Cardiac muscle cell (in vitro differentiated cells and primary cell): ENCODE data around the gene ZFPL1. TPM values are rescaled to one million over a fixed set of nuclear protein-coding genes. Genes with fewer than 3 reads are reported as not detected.
"Not testable (repeated sequence)": the region's sequence is repeated elsewhere in the genome, so short reads cannot be mapped to it uniquely, and the experiment has no call there.

Experiments used
- DNase-seq, 2 donors: peaks; one replicate each; pipeline versions ENCODE4 v3.0.0 to v3.0.0-alpha.2; 2010 to 2017; ENCODE audit warnings: low read depth in 1 of 2, low spot score in 1 of 2
- H3K27ac ChIP-seq: fragments of 200-600 bp; sonication (generic); 2 replicates; pipeline ENCODE4 v1.5.1; 2016
- H3K27me3 ChIP-seq: fragments of 200-600 bp; sonication (generic); 2 replicates; pipeline ENCODE4 v1.6.0; 2016; ENCODE audit warnings: control low read depth
- H3K36me3 ChIP-seq: fragments of 200-600 bp; sonication (generic); 2 replicates; pipeline ENCODE4 v1.5.1; 2016; ENCODE audit warnings: control low read depth
- H3K4me1 ChIP-seq: fragments of 200-600 bp; sonication (generic); 2 replicates; pipeline ENCODE4 v1.8.1; 2017; ENCODE audit warnings: low read depth, mild to moderate bottlenecking, mixed run types
- H3K4me3 ChIP-seq: fragments of 200-600 bp; sonication (generic); 2 replicates; pipeline ENCODE4 v1.5.1; 2016; ENCODE audit warnings: mild to moderate bottlenecking
- H3K9me3 ChIP-seq: fragments of 200-600 bp; sonication (generic); 2 replicates; pipeline ENCODE4 v1.5.1; 2017; ENCODE audit warnings: low read depth, mild to moderate bottlenecking, control low read depth
- CTCF ChIP-seq: IDR thresholded peaks from 2 replicates; pipeline ENCODE4 v1.5.1; 2012; ENCODE audit warnings: low read depth, mild to moderate bottlenecking, low read length
- polyA plus RNA-seq: library from polyadenylated mRNA; unstranded; fragments of >200 nt; fragmentation: Nextera tagmentation; extraction: Ambion mirVana; gene quantifications from 2 replicates; pipeline ENCODE4 v1.2.1, GENCODE V29; 2016
- total RNA-seq: library from RNA; depleted of rRNA; stranded (reverse); fragments of >200 nt; gene quantifications from 2 replicates; pipeline ENCODE4 v1.2.3, GENCODE V29; 2016

The ZFPL1 gene
- total and polyA plus RNA-seq, 2 experiments from 2014 or later: 56.3 to 57.4 TPM

GRCh38 chr11:65116370-65117205, 32.6 kb downstream of the ZFPL1 start:
- peaks cover 12% of the 10 kb centered on the region for H3K36me3 ChIP-seq
- peaks cover 6% of the 10 kb centered on the region for H3K4me1 ChIP-seq
- DNase-seq: peak; percentile 27 to 59
- TF ChIP-seq CTCF: no peak
- H3K27me3 ChIP-seq: no peaks in the 10 kb centered on the region
- no peaks in the 10 kb centered on the region for H3K9me3 ChIP-seq
- peak overlapping the region; percentile 63 for H3K27ac ChIP-seq
- peak overlapping the region; percentile 84 for H3K4me3 ChIP-seq

- Histone ChIP-seq H3K27me3 (no peaks in the 10 kb centered on the region), H3K4me1 (peaks cover 6% of the 10 kb centered on the region), H3K27ac (peak within 1 kb of the TSS; percentile 63), H3K4me3 (peak within 1 kb of the TSS; percentile 84), H3K36me3 (peaks cover 12% of the 10 kb centered on the region), H3K9me3 (no peaks in the 10 kb centered on the region)
- TF ChIP-seq CTCF: peak; percentile 89
- DNase-seq: peak; percentile 99
Observed at GRCh38 chr11:65117206-65118096, 33.4 kb downstream of the ZFPL1 start, which contains the start of gene ZNHIT2. ZNHIT2 (minus strand) TSS chr11:65117701; CDS start chr11:65117653, 48 bp downstream.

GRCh38 chr11:65118097-65118837, 34.2 kb downstream of the ZFPL1 start:
- no peak overlapping the region for H3K4me3 ChIP-seq
- H3K4me1 ChIP-seq: peaks cover 9% of the 10 kb centered on the region
- TF ChIP-seq CTCF: no peak
- H3K9me3 ChIP-seq: no peaks in the 10 kb centered on the region
- no peaks in the 10 kb centered on the region for H3K27me3 ChIP-seq
- peak overlapping the region; percentile 31 for H3K27ac ChIP-seq
- peaks cover 12% of the 10 kb centered on the region for H3K36me3 ChIP-seq
- DNase-seq: no peak

- H3K4me3 ChIP-seq, H3K27me3 ChIP-seq, H3K4me1 ChIP-seq, DNase-seq, H3K9me3 ChIP-seq: not testable (repeated sequence)
- H3K36me3 ChIP-seq: peaks cover 12% of the 10 kb centered on the region
- peak overlapping the region; percentile 35 for H3K27ac ChIP-seq
Observed at GRCh38 chr11:65118891-65119669, 35.1 kb downstream of the ZFPL1 start.

GRCh38 chr11:65119670-65119995, 35.6 kb downstream of the ZFPL1 start:
- no peak for TF ChIP-seq CTCF
- H3K4me1 ChIP-seq: peaks cover 4% of the 10 kb centered on the region
- H3K27me3 ChIP-seq: no peaks in the 10 kb centered on the region
- peaks cover 14% of the 10 kb centered on the region for H3K36me3 ChIP-seq
- DNase-seq: no peak
- no peak overlapping the region for H3K27ac ChIP-seq
- no peaks in the 10 kb centered on the region for H3K9me3 ChIP-seq
- H3K4me3 ChIP-seq: no peak overlapping the region
